GM19467 (cell line): ENCODE measurements around the gene EDEM1.

ENCODE experiments used
- ATAC-seq: cut with Tn5 transposase; IDR thresholded peaks from one replicate; pipeline ENCODE4 v1.9.1; 2021; ENCODE audit warnings: mild to moderate bottlenecking, moderate library complexity; ENCODE audit not compliant: unreplicated experiment

EDEM1 gene

DNA sequence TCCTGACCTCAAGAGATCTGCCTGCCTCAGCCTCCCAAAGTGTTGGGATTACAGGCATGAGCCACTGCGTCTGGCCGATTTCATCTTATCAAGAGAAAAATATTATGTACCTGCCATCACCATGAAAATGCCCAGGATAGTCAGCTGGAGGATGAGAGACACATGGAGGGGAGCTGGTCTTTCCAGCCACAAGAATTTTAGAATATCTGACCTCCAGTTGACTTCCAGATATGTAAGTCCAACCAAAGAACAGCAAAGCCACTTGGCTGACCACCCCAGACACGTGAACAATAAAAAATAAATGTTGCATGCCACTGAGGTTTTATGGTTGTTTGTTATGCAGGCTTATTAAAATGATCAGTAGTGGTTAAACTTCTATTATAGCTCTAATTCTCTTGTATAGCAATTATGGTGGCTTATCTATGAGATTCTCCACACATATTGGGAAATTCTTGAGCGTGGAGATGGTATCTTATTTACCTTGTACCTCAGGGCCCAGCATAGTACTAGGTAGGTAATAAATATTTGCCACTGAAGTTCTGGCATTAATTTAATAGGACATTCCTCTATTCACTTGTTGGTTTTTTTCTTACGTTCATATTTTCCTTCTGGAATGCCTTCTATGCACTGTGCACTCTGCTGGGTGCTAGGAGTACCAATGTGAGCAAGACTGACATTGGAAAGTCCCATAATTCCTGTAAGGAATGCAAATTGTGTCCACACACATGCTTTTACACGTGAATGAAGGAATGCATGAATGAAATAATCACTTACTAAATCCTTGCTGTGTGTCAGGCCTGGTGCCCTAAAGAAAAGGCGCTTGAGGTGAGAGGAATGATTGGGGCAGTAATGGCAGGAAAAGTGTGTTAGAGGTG is 77.6 kb downstream of the EDEM1 start:
- no peak for ATAC-seq

DNA sequence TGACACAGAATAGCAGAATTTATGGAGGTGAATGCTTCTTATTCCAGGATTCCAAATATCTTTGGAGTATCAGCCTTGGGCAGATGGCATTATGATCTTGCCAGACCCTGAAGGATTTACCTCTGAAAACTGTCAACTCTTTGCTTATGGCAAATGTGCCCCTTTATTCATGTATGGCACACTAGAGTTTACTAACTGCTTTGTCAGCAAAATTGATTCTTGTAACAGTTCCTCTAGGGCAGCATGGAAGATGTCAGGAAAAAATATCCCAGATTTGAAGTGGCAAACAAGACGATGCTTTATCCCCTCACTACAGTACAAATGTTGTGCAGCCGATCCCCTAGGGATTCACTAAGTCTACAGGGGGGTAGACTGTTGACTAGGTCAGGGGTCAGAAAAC is 79.7 kb downstream of the EDEM1 start:
- ATAC-seq: no peak

DNA sequence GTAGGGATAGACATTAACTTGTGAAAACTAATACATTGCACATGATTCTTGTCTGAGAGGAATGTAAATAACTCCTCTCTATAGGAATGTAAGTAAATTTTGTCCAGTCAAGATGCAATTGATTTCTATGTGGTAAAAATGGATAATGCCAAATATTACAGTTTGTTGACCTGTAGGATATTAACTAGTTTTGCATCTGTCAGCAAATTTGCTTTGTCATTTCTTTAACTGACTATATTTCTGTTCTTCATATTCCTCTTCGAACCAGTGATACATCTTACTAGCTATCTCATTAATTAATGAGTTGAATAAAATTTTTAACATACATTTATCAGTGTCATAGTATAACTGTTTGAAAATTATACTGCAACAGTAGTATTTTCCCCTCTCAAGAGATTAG is 80.4 kb downstream of the EDEM1 start:
- no peak for ATAC-seq
